CD4-positive, CD25-positive, alpha-beta regulatory T cell (primary cell): ENCODE results near the gene CCR6. TPM values are rescaled to one million over a fixed set of nuclear protein-coding genes. Genes with fewer than 3 reads are reported as not detected.

ENCODE experiments used
- ATAC-seq, 2 donors: fragments of 150-1000 bp; cut with Tn5 transposase; one replicate each; pipeline ENCODE4 v1.10.0; 2021; ENCODE audit warnings: low read depth in 2 of 2, moderate number of reproducible peaks in 2 of 2, moderate library complexity in 1 of 2
- DNase-seq, 3 donors: peaks; one replicate each; pipeline versions ENCODE4 v3.0.0 to v3.0.0-alpha.2; 2012 to 2022; ENCODE audit warnings: mixed read lengths in 1 of 3
- H3K27ac ChIP-seq: one replicate; pipeline ENCODE4 v1.7.0; 2013; ENCODE audit warnings: mild to moderate bottlenecking, low read length; ENCODE audit not compliant: insufficient read depth, poor library complexity, severe bottlenecking
- H3K27me3 ChIP-seq: one replicate; pipeline ENCODE4 v1.7.0; 2013; ENCODE audit warnings: low read length; ENCODE audit not compliant: control insufficient read depth, insufficient read depth
- H3K36me3 ChIP-seq: one replicate; pipeline ENCODE4 v1.7.0; 2013; ENCODE audit warnings: mild to moderate bottlenecking, low read length, moderate library complexity; ENCODE audit not compliant: control insufficient read depth, insufficient read depth
- H3K4me1 ChIP-seq: 2 replicates; pipeline ENCODE4 v1.7.0; 2013; ENCODE audit warnings: mild to moderate bottlenecking, low read length; ENCODE audit not compliant: insufficient read depth, control insufficient read depth, poor library complexity, severe bottlenecking
- H3K4me3 ChIP-seq: one replicate; pipeline ENCODE4 v1.7.0; 2013; ENCODE audit warnings: low read depth, mild to moderate bottlenecking, low read length, moderate library complexity
- H3K9me3 ChIP-seq, 2 experiments: 1 replicate in 1 of 2; 2 replicates in 1 of 2; pipeline ENCODE4 v1.7.0; 2013; ENCODE audit warnings: low read length in 2 of 2, mild to moderate bottlenecking in 1 of 2, moderate library complexity in 1 of 2; ENCODE audit not compliant: control insufficient read depth in 2 of 2
- H3K27ac Mint-ChIP-seq, 3 donors: one replicate each; pipeline ENCODE4 v1.8.0; 2020 to 2022; ENCODE audit warnings: mild to moderate bottlenecking in 3 of 3, mixed read lengths in 3 of 3, moderate library complexity in 2 of 3
- H3K27me3 Mint-ChIP-seq: one replicate; pipeline ENCODE4 v1.8.0; 2022; ENCODE audit warnings: mild to moderate bottlenecking, mixed read lengths
- H3K36me3 Mint-ChIP-seq: one replicate; pipeline ENCODE4 v1.8.0; 2020; ENCODE audit warnings: mixed read lengths
- H3K4me1 Mint-ChIP-seq, 4 donors: one replicate each; pipeline ENCODE4 v1.8.0; 2020 to 2022; ENCODE audit warnings: mixed read lengths in 4 of 4, mild to moderate bottlenecking in 1 of 4
- H3K4me3 Mint-ChIP-seq, 4 donors: one replicate each; pipeline ENCODE4 v1.8.0; 2020 to 2022; ENCODE audit warnings: mild to moderate bottlenecking in 4 of 4, mixed read lengths in 4 of 4, moderate library complexity in 3 of 4
- H3K9me3 Mint-ChIP-seq, 7 donors: one replicate each; pipeline ENCODE4 v1.8.0; 2020 to 2022; ENCODE audit warnings: mixed read lengths in 7 of 7, mild to moderate bottlenecking in 3 of 7, moderate library complexity in 2 of 7
- polyA plus RNA-seq, 4 donors: library from polyadenylated mRNA; unstranded; fragments of 300-500 nt; fragmentation: Illumina TruSeq; gene quantifications; one replicate each; pipeline ENCODE4 v1.2.3, GENCODE V29; 2021
- total RNA-seq: library from RNA; stranded (reverse); gene quantifications from one replicate; pipeline ENCODE4 v1.2.3, GENCODE V29; 2022

CCR6 gene
- total and polyA plus RNA-seq, 5 donors from 2014 or later = 40.8 to 97.3 (median 67.5) TPM

DNA sequence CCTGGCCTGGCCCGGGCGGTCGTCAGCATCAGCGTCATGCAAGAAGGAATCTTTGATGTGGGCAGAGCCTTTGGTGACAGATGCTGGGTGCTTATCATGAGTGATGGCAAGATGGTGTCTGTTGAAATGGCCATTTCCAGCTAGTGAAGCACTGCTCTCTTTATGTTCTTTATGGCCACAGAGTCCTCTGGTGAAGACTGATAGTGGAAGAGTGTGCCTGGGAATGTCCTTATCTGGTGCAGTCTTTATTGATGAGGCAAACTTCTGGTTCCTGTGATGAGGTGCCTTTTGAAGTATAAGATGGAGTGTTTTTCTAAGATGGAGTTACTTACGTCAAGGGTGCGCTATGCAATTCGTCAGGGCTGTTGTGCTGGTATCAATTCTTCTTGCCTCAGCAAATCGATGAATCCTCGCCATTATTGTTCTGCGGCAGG lies 22.6 kb upstream of the CCR6 start:
- Mint-ChIP-seq H3K27ac (peak overlapping the region in 1 of 3 donors; percentile 13), H3K36me3 (no peaks in the 10 kb centered on the region), H3K4me3 (no peak overlapping the region), H3K27me3 (no peaks in the 10 kb centered on the region), H3K4me1 (peaks cover 2 to 43% (median 26%) of the 10 kb centered on the region in 4 donors), H3K9me3 (no peaks in the 10 kb centered on the region)
- Histone ChIP-seq H3K27me3 (no peaks in the 10 kb centered on the region), H3K4me3 (no peak overlapping the region), H3K27ac (no peak overlapping the region), H3K36me3 (no peaks in the 10 kb centered on the region), H3K4me1 (peaks cover 25% of the 10 kb centered on the region), H3K9me3 (no peaks in the 10 kb centered on the region)
- DNase-seq (no peak), ATAC-seq (no peak)

- DNase-seq (no peak), ATAC-seq (no peak)
- Mint-ChIP-seq H3K9me3 (no peaks in the 10 kb centered on the region), H3K27me3 (no peaks in the 10 kb centered on the region), H3K4me1 (peaks cover 0 to 38% (median 21%) of the 10 kb centered on the region in 4 donors), H3K36me3 (no peaks in the 10 kb centered on the region), H3K4me3 (peak overlapping the region in 1 of 4 donors; percentile 0), H3K27ac (peak overlapping the region; percentile 62 to 94 (median 91))
- Histone ChIP-seq H3K4me3 (no peak overlapping the region), H3K36me3 (no peaks in the 10 kb centered on the region), H3K27me3 (no peaks in the 10 kb centered on the region), H3K9me3 (no peaks in the 10 kb centered on the region), H3K27ac (no peak overlapping the region), H3K4me1 (peaks cover 17% of the 10 kb centered on the region)
Measured at GRCh38 chr6:167102318-167102717, 20.6 kb upstream of the CCR6 start.

- Mint-ChIP-seq H3K9me3 (peaks cover 0 to 1% (median 0%) of the 10 kb centered on the region in 7 donors), H3K4me3 (peak overlapping the region in 2 of 4 donors; percentile 0 to 36), H3K27me3 (no peaks in the 10 kb centered on the region), H3K4me1 (peaks cover 0 to 41% (median 22%) of the 10 kb centered on the region in 4 donors), H3K36me3 (no peaks in the 10 kb centered on the region), H3K27ac (peak overlapping the region; percentile 83 to 94 (median 91))
- Histone ChIP-seq H3K27me3 (no peaks in the 10 kb centered on the region), H3K27ac (no peak overlapping the region), H3K36me3 (no peaks in the 10 kb centered on the region), H3K9me3 (no peaks in the 10 kb centered on the region), H3K4me1 (peaks cover 17% of the 10 kb centered on the region), H3K4me3 (no peak overlapping the region)
- ATAC-seq (peak; percentile 40 to 57), DNase-seq (peak in 1 of 3 donors; percentile 61)
Measured at GRCh38 chr6:167103041-167103891, 19.6 kb upstream of the CCR6 start.

- Histone ChIP-seq H3K9me3 (no peaks in the 10 kb centered on the region), H3K27ac (no peak overlapping the region), H3K36me3 (no peaks in the 10 kb centered on the region), H3K4me1 (peaks cover 13% of the 10 kb centered on the region), H3K27me3 (no peaks in the 10 kb centered on the region), H3K4me3 (no peak overlapping the region)
- H3K4me1 Mint-ChIP-seq = peaks cover 0 to 32% (median 14%) of the 10 kb centered on the region in 4 donors
- no peak for DNase-seq
- no peaks in the 10 kb centered on the region for H3K27me3 Mint-ChIP-seq
- H3K36me3 Mint-ChIP-seq = no peaks in the 10 kb centered on the region
- no peak overlapping the region for H3K4me3 Mint-ChIP-seq
- no peak overlapping the region for H3K27ac Mint-ChIP-seq
- ATAC-seq = no peak
- H3K9me3 Mint-ChIP-seq = peaks cover 0 to 5% (median 0%) of the 10 kb centered on the region in 7 donors
Measured at GRCh38 chr6:167104388-167104787, 18.5 kb upstream of the CCR6 start.

GRCh38 chr6:167105060-167105459 lies 17.8 kb upstream of the CCR6 start:
- Histone ChIP-seq H3K36me3 (no peaks in the 10 kb centered on the region), H3K27me3 (no peaks in the 10 kb centered on the region), H3K4me3 (no peak overlapping the region), H3K9me3 (no peaks in the 10 kb centered on the region), H3K27ac (no peak overlapping the region), H3K4me1 (peaks cover 13% of the 10 kb centered on the region)
- no peak for ATAC-seq
- Mint-ChIP-seq H3K27ac (no peak overlapping the region), H3K9me3 (peaks cover 0 to 5% (median 0%) of the 10 kb centered on the region in 7 donors), H3K27me3 (no peaks in the 10 kb centered on the region), H3K4me1 (peaks cover 0 to 32% (median 18%) of the 10 kb centered on the region in 4 donors), H3K36me3 (no peaks in the 10 kb centered on the region), H3K4me3 (no peak overlapping the region)
- no peak for DNase-seq

- Histone ChIP-seq H3K27ac (no peak overlapping the region), H3K4me1 (peaks cover 21% of the 10 kb centered on the region), H3K36me3 (no peaks in the 10 kb centered on the region), H3K9me3 (no peaks in the 10 kb centered on the region), H3K27me3 (no peaks in the 10 kb centered on the region), H3K4me3 (no peak overlapping the region)
- Mint-ChIP-seq H3K4me1 (peaks cover under 1 to 44% (median 29%) of the 10 kb centered on the region in 4 donors), H3K4me3 (no peak overlapping the region), H3K27me3 (no peaks in the 10 kb centered on the region), H3K9me3 (peaks cover 0 to 5% (median 0%) of the 10 kb centered on the region in 7 donors), H3K27ac (no peak overlapping the region), H3K36me3 (no peaks in the 10 kb centered on the region)
- DNase-seq (no peak), ATAC-seq (no peak)
Measured at GRCh38 chr6:167106406-167106805, 16.5 kb upstream of the CCR6 start.

DNA sequence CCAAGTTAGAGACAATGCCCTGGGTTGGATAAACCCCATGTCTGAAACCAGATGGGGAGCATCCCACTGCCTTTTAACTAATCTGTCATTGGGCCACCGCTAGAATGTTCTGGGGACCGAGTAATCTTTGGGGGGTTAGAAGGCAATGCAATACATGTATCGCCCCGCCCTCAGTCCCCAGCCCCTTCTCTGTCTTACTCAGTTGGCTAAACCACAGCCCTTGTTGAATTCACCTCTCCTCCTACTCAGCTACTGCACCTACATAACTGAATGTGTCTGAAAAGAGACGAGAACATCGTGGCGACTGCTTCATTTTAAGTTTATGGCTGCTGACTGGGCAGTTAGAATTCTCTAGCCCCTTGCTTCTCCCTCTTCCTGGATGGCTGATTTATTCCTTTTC lies 15.1 kb upstream of the CCR6 start:
- Histone ChIP-seq H3K27me3 (no peaks in the 10 kb centered on the region), H3K9me3 (no peaks in the 10 kb centered on the region), H3K4me1 (peaks cover 32% of the 10 kb centered on the region), H3K27ac (no peak overlapping the region), H3K36me3 (no peaks in the 10 kb centered on the region), H3K4me3 (no peak overlapping the region)
- H3K27ac Mint-ChIP-seq = peak overlapping the region in 1 of 3 donors; percentile 59
- H3K36me3 Mint-ChIP-seq = no peaks in the 10 kb centered on the region
- H3K4me3 Mint-ChIP-seq = no peak overlapping the region
- no peaks in the 10 kb centered on the region for H3K27me3 Mint-ChIP-seq
- ATAC-seq (no peak), DNase-seq (no peak)
- H3K4me1 Mint-ChIP-seq = peaks cover 10 to 50% (median 34%) of the 10 kb centered on the region in 4 donors
- peaks cover 0 to 6% (median 0%) of the 10 kb centered on the region in 7 donors for H3K9me3 Mint-ChIP-seq
